Tibial artery (tissue), 4 donors: ENCODE results near the gene STOML1.

Source experiments
- DNase-seq, 2 donors: peaks; one replicate each; pipeline ENCODE4 v3.0.0-alpha.2; 2019
- H3K27ac ChIP-seq, 2 donors: fragments of 200-600 bp; sonication (generic) in 1 of 2; 1 replicate in 1 of 2; 2 replicates in 1 of 2; pipeline ENCODE4 v1.5.1; 2018 to 2019; ENCODE audit warnings: mild to moderate bottlenecking in 1 of 2
- H3K27me3 ChIP-seq, 2 donors: fragments of 200-600 bp; sonication (generic) in 1 of 2; one replicate each; pipeline versions ENCODE4 v1.5.1 to v1.6.0; 2016 to 2019
- H3K36me3 ChIP-seq, 3 donors: fragments of 200-600 bp; sonication (generic) in 2 of 3; one replicate each; pipeline ENCODE4 v1.5.1; 2016 to 2019; ENCODE audit warnings: mild to moderate bottlenecking in 2 of 3
- H3K4me1 ChIP-seq, 4 donors: fragments of 200-600 bp; sonication (generic) in 2 of 4; 1 replicate in 3 of 4; 2 replicates in 1 of 4; pipeline ENCODE4 v1.5.1; 2016 to 2019
- H3K4me3 ChIP-seq, 2 donors: fragments of 200-600 bp; sonication (generic) in 1 of 2; 1 replicate in 1 of 2; 2 replicates in 1 of 2; pipeline ENCODE4 v1.5.1; 2018 to 2019; ENCODE audit warnings: mild to moderate bottlenecking in 2 of 2
- H3K9me3 ChIP-seq, 3 donors: fragments of 200-600 bp; sonication (generic) in 1 of 3; one replicate each; pipeline ENCODE4 v1.5.1; 2016 to 2019
- intact Hi-C: fragments of 100-400 bp; cut with DNase I; formaldehyde crosslinking; loops from one replicate; pipeline ENCODE4 v1.15.0; 2023; ENCODE audit warnings: low total_unique reads
- TF ChIP-seq, protein P1 (sequence below), 2 experiments: fragments of 200-600 bp in 1 of 2; fragments of 450-650 bp in 1 of 2; IDR thresholded peaks; one replicate each; pipeline ENCODE4 v1.5.1; 2017 to 2019; ENCODE audit warnings: antibody characterized with exemption in 2 of 2, mild to moderate bottlenecking in 1 of 2, moderate library complexity in 1 of 2

STOML1 gene

DNA sequence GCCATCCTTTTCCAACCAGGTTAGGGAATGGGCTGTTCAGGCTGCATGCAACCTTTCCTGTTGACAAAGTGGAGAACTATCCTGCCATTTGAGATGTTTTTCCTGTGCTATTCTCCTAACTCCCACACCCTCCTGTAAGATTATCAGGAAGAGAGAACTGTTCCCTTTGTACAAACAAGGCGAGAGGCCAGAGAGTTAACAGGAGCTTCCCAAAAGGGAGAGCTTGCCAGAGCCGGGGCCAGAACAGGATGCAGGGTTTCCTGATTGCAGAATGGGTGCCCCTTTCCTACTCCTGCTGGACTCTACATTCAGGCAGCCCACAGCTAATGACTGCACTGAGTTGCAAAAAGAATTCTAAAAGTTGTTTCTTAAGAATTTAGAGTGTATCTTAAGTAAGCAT, 19.5 kb upstream of the STOML1 start:
- DNase-seq, result peak in 1 of 2 donors; percentile 68
- H3K36me3 ChIP-seq, result peaks cover 0 to 20% (median 17%) of the 10 kb centered on the region in 3 donors
- TF ChIP-seq, protein P1, sequence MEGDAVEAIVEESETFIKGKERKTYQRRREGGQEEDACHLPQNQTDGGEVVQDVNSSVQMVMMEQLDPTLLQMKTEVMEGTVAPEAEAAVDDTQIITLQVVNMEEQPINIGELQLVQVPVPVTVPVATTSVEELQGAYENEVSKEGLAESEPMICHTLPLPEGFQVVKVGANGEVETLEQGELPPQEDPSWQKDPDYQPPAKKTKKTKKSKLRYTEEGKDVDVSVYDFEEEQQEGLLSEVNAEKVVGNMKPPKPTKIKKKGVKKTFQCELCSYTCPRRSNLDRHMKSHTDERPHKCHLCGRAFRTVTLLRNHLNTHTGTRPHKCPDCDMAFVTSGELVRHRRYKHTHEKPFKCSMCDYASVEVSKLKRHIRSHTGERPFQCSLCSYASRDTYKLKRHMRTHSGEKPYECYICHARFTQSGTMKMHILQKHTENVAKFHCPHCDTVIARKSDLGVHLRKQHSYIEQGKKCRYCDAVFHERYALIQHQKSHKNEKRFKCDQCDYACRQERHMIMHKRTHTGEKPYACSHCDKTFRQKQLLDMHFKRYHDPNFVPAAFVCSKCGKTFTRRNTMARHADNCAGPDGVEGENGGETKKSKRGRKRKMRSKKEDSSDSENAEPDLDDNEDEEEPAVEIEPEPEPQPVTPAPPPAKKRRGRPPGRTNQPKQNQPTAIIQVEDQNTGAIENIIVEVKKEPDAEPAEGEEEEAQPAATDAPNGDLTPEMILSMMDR (IDR thresholded peaks at IDR 0.05), result no peak
- no peaks in the 10 kb centered on the region for H3K27me3 ChIP-seq
- peaks cover 0 to 40% (median 28%) of the 10 kb centered on the region in 4 donors for H3K4me1 ChIP-seq
- peak overlapping the region in 1 of 2 donors; percentile 15 for H3K27ac ChIP-seq
- H3K4me3 ChIP-seq, result no peak overlapping the region
- H3K9me3 ChIP-seq, result no peaks in the 10 kb centered on the region
- intact Hi-C loops, result loop anchor here (2.0 kb wide), 1 partner anchor 23 kb away; no protein-coding TSS in a partner anchor

DNA sequence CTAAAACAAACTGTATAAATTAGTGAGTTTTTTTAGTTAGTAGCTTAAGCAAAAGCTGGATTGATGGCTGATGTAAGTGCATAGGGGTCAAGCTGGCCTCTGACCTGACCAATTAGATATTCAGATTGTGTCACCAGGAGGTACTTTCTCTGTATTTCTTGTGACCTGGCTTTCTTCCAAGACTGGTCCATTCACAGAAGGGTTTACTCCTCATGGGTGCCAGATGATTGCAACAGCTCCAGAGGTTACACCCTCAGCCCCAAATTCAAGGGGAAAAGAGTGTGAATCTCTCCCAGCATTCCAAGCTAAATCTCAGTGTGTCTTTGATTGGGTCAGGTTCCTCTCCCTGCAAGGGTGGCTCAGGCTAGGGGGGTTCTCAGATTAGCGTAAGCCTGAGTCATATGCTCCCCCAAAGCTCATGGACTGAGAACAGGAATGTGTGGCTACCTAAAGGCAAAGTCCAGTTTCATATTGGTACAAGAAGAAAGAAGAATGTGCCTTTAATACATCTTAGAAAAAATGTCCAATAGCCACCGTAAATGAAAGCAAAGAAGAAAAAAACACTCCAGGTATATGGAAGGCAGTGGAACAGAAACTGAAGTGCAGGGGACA, 18.9 kb upstream of the STOML1 start:
- H3K27me3 ChIP-seq, result no peaks in the 10 kb centered on the region
- peaks cover 1 to 23% (median 23%) of the 10 kb centered on the region in 3 donors for H3K36me3 ChIP-seq
- no peaks in the 10 kb centered on the region for H3K9me3 ChIP-seq
- no peak overlapping the region for H3K4me3 ChIP-seq
- intact Hi-C loops, result loop anchor here (2.0 kb wide), 1 partner anchor 24 kb away; no protein-coding TSS in a partner anchor
- TF ChIP-seq, protein P1 (IDR thresholded peaks at IDR 0.05), result no peak
- DNase-seq, result no peak
- H3K4me1 ChIP-seq, result peaks cover 0 to 45% (median 30%) of the 10 kb centered on the region in 4 donors
- peak overlapping the region in 1 of 2 donors; percentile 15 for H3K27ac ChIP-seq

DNA sequence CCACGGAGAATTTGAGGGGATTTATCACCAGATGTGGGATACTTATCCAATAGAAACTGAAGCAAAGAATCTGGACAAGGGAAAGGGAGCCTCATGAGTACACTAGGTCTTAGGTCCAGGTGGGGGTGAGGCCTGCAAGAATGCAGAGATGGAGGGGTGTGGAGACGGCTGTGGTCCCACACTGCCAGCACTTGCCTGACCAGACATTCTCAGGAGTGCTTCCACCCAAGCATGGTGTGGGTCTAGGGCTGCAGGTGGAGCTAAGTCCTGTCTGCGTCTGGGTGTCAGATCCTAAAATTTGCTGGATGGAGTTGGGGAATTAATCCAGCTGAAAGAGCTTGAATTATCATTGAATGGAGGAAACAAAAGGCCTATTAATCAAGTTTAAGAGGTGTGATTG, 16.8 kb upstream of the STOML1 start:
- Histone ChIP-seq H3K4me3 (no peak overlapping the region), H3K36me3 (peaks cover 13 to 32% (median 29%) of the 10 kb centered on the region in 3 donors), H3K27ac (no peak overlapping the region), H3K9me3 (no peaks in the 10 kb centered on the region), H3K4me1 (peaks cover 0 to 52% (median 33%) of the 10 kb centered on the region in 4 donors), H3K27me3 (no peaks in the 10 kb centered on the region)
- intact Hi-C loops, result no loop called here
- TF ChIP-seq, protein P1 (IDR thresholded peaks at IDR 0.05), result no peak
- DNase-seq, result no peak

DNA sequence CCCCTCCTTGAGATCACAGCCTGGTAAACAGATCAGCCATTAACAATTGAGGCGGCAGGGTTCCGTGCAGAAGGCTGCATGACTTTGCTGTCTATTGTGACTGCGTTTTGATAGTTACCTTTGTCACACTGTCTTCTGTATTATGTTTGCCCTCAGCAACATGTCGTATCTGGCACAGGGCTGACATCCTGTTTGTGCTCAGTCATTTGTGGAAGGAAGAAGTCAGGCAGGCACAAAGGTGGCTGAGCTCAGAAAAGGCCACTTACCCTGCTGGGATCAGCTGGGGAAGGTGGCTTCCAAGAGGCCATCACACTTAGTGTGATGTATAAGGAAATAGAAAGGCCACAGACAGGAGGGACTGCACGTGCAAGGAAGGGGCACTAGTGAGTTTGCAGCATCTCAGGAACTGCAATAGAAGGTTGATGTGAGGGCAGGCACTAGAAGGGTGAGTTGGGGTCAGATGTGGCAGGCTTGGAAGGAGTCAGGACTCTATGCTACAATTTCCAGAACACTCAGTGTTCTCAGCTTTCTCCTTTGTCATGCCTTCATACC, 15.8 kb upstream of the STOML1 start:
- Histone ChIP-seq H3K27me3 (no peaks in the 10 kb centered on the region), H3K4me1 (peaks cover 0 to 52% (median 33%) of the 10 kb centered on the region in 4 donors), H3K36me3 (peaks cover 18 to 41% (median 33%) of the 10 kb centered on the region in 3 donors), H3K4me3 (no peak overlapping the region), H3K27ac (no peak overlapping the region), H3K9me3 (no peaks in the 10 kb centered on the region)
- intact Hi-C loops, result no loop called here
- TF ChIP-seq, protein P1 (IDR thresholded peaks at IDR 0.05), result no peak
- DNase-seq, result no peak

DNA sequence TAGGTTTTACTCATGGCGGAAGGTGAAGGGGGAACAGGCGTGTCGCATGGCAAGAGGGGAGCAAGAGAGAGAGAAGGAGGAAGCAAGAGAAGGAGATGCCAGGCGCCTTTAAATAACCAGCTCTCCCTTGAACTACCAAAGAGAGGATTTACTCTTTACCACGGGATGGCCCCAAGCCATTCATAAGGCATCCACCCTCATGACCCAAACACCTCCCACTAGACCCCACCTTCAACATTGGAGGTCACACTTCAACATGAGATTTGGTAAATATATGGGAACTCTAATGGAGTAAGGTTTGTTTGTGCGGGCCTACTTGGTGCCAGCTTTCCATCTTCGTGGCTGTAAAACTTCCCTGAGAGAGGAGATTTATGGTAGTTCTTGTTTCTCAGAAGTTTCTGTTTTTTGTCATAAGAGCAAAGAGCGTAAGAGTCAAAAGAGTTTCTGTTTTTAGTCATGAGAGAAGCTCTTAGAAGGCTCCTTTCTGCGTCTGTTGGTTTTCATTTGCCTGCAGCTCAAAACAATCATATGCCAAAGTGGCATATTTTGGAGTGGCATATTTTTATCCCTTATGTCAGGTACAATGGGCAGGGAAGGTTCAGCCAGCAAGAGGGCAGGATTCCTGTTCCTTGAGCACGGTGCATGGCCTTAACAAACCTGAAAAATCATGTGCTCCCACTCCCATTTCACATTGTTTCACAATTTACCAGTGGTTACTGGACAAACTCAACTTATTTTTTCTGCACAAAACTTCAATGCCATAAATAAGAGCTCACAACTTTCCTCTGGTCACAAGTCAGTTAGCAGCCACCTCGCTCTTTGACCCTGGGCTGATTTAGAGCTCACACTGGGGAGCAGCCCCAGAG, 14.9 kb upstream of the STOML1 start:
- Histone ChIP-seq H3K36me3 (peaks cover 22 to 43% (median 37%) of the 10 kb centered on the region in 3 donors), H3K4me1 (peaks cover 0 to 48% (median 33%) of the 10 kb centered on the region in 4 donors), H3K4me3 (no peak overlapping the region), H3K27ac (peak overlapping the region; percentile 21 to 24), H3K27me3 (no peaks in the 10 kb centered on the region), H3K9me3 (no peaks in the 10 kb centered on the region)
- TF ChIP-seq, protein P1 (IDR thresholded peaks at IDR 0.05), result no peak
- no peak for DNase-seq
- intact Hi-C loops, result no loop called here
